Mucosa of rectum (tissue), 2 donors: ENCODE data around the gene FERMT3.

Experiments used
- H3K27ac ChIP-seq, 2 donors: one replicate each; pipeline ENCODE4 v1.7.0; 2013; ENCODE audit warnings: inconsistent platforms in 2 of 2, low read depth in 2 of 2, low read length in 2 of 2
- H3K27me3 ChIP-seq, 2 donors: one replicate each; pipeline ENCODE4 v1.7.0; 2013; ENCODE audit warnings: low read length in 2 of 2; ENCODE audit not compliant: control insufficient read depth in 2 of 2, insufficient read depth in 2 of 2
- H3K36me3 ChIP-seq, 2 donors: one replicate each; pipeline ENCODE4 v1.7.0; 2013; ENCODE audit warnings: low read length in 2 of 2; ENCODE audit not compliant: control insufficient read depth in 2 of 2, insufficient read depth in 2 of 2
- H3K4me1 ChIP-seq, 2 donors: one replicate each; pipeline ENCODE4 v1.7.0; 2013; ENCODE audit warnings: low read length in 2 of 2, mild to moderate bottlenecking in 1 of 2; ENCODE audit not compliant: control insufficient read depth in 2 of 2, insufficient read depth in 2 of 2
- H3K4me3 ChIP-seq, 2 donors: one replicate each; pipeline ENCODE4 v1.7.0; 2013; ENCODE audit warnings: low read length in 2 of 2
- H3K9ac ChIP-seq, 2 donors: one replicate each; pipeline ENCODE4 v1.7.0; 2013; ENCODE audit warnings: low read length in 2 of 2, low read depth in 1 of 2, mild to moderate bottlenecking in 1 of 2
- H3K9me3 ChIP-seq, 2 donors: one replicate each; pipeline ENCODE4 v1.7.0; 2013; ENCODE audit warnings: low read length in 2 of 2; ENCODE audit not compliant: control insufficient read depth in 2 of 2
- donor health status: healthy.
- donor health status: Normal muscosa, but diverticular disease.

FERMT3 gene

DNA sequence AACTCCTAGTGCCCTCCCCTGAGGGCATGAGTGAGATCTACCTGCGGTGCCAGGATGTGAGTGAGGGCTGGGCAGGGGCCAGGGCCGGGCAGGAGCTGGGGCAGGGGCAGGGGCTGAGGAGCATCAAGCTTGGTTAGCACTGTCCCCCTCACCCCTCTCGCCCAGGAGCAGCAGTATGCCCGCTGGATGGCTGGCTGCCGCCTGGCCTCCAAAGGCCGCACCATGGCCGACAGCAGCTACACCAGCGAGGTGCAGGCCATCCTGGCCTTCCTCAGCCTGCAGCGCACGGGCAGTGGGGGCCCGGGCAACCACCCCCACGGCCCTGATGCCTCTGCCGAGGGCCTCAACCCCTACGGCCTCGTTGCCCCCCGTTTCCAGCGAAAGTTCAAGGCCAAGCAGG, 13.8 kb downstream of the FERMT3 start:
- no peaks in the 10 kb centered on the region for H3K9me3 ChIP-seq
- no peak overlapping the region for H3K9ac ChIP-seq
- no peaks in the 10 kb centered on the region for H3K27me3 ChIP-seq
- peaks cover 13 to 15% of the 10 kb centered on the region in 2 donors for H3K36me3 ChIP-seq
- H3K27ac ChIP-seq = no peak overlapping the region
- H3K4me1 ChIP-seq = peaks cover 5 to 6% of the 10 kb centered on the region in 2 donors
- H3K4me3 ChIP-seq = no peak overlapping the region

DNA sequence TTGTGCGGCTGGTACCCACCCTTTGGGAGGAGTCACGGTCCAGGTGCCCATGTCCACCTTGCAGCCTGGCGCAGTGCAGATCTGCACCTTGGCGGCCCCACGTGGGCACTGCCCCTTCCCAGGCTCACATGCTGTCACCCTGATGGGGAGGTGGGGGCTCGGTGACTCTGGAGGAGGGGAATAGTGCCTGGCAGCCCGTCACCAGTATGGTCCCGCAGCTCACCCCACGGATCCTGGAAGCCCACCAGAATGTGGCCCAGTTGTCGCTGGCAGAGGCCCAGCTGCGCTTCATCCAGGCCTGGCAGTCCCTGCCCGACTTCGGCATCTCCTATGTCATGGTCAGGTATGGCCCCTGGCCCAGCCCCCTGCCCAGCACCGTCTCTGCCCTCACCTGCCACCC, 14.3 kb downstream of the FERMT3 start:
- H3K27ac ChIP-seq = no peak overlapping the region
- H3K4me3 ChIP-seq = no peak overlapping the region
- peaks cover 13 to 14% of the 10 kb centered on the region in 2 donors for H3K36me3 ChIP-seq
- H3K9me3 ChIP-seq = no peaks in the 10 kb centered on the region
- H3K27me3 ChIP-seq = no peaks in the 10 kb centered on the region
- peaks cover 9 to 10% of the 10 kb centered on the region in 2 donors for H3K4me1 ChIP-seq
- H3K9ac ChIP-seq = no peak overlapping the region

DNA sequence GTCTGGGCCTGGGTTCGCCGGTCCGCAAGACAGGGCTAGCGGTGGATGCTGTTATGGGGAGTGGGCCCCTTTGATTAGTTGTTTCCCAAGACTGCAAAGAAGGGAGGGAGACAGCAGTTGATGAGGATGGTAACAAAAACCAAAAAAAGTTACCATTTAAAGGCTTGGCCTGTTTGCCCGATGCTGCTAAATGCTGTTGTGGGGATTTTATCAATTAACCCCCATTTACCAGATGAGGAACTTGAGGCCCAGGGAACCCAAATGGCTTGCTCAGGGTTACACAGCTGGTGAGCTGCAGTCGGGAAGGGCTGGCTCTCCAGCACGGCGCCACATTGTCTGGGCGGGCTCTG, 16.1 kb downstream of the FERMT3 start:
- H3K9me3 ChIP-seq = no peaks in the 10 kb centered on the region
- H3K36me3 ChIP-seq = peaks cover 13 to 14% of the 10 kb centered on the region in 2 donors
- peaks cover 18 to 23% of the 10 kb centered on the region in 2 donors for H3K4me1 ChIP-seq
- no peak overlapping the region for H3K9ac ChIP-seq
- H3K27ac ChIP-seq = peak overlapping the region in 1 of 2 donors; percentile 51
- no peaks in the 10 kb centered on the region for H3K27me3 ChIP-seq
- H3K4me3 ChIP-seq = no peak overlapping the region

DNA sequence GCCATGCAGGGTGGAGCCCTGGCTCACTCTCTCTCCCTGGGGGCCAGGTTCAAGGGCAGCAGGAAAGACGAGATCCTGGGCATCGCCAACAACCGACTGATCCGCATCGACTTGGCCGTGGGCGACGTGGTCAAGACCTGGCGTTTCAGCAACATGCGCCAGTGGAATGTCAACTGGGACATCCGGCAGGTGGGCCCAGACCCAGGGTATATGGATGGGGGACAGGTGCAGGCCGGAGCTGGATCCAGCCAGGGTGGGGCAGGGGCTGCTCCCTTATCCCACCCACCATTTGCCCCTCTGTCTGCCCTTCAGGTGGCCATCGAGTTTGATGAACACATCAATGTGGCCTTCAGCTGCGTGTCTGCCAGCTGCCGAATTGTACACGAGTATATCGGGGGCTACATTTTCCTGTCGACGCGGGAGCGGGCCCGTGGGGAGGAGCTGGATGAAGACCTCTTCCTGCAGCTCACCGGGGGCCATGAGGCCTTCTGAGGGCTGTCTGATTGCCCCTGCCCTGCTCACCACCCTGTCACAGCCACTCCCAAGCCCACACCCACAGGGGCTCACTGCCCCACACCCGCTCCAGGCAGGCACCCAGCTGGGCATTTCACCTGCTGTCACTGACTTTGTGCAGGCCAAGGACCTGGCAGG, 16.6 kb downstream of the FERMT3 start:
- H3K9me3 ChIP-seq = no peaks in the 10 kb centered on the region
- peaks cover 13 to 14% of the 10 kb centered on the region in 2 donors for H3K36me3 ChIP-seq
- H3K27me3 ChIP-seq = no peaks in the 10 kb centered on the region
- peaks cover 19 to 25% of the 10 kb centered on the region in 2 donors for H3K4me1 ChIP-seq
- no peak overlapping the region for H3K4me3 ChIP-seq
- H3K9ac ChIP-seq = no peak overlapping the region
- H3K27ac ChIP-seq = peak overlapping the region in 1 of 2 donors; percentile 51

DNA sequence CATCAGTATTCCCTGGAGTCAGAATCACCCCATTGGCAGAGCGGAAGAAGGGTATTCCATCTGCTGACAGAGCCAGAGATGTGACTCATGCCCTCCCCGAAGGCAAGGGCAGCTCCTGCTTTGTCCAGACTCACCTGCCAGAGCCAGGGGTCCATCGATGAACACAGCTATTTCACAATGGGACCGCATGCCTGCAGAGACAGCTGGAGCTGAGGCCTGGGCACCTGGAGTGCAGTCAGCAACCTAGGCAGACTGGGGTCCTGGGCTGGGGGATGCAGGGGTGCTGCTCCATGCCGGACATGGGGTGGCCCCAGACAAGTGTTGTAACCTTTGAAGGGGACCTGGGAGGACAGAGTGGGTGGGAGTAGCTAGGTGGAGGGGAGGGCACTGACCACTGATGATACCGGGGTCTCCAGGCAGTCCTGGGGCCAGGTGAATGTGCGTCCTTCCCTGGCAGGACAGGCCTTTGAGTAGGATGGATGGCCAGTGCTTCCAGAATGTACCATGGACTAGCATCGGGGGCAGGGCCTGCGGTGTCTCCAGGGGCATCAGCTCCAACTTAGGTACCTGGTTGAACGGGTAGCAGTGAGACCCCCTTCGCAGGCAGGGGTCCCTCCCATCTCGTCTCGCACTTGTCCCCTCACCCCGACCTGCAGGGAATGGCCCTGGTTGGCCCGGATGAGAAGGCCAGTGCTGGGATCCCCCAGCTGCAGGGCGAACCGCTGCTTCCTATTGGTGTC, 17.8 kb downstream of the FERMT3 start:
- peaks cover 23 to 27% of the 10 kb centered on the region in 2 donors for H3K4me1 ChIP-seq
- no peak overlapping the region for H3K27ac ChIP-seq
- H3K9ac ChIP-seq = no peak overlapping the region
- H3K4me3 ChIP-seq = no peak overlapping the region
- H3K9me3 ChIP-seq = no peaks in the 10 kb centered on the region
- H3K36me3 ChIP-seq = peaks cover 12 to 13% of the 10 kb centered on the region in 2 donors
- no peaks in the 10 kb centered on the region for H3K27me3 ChIP-seq

DNA sequence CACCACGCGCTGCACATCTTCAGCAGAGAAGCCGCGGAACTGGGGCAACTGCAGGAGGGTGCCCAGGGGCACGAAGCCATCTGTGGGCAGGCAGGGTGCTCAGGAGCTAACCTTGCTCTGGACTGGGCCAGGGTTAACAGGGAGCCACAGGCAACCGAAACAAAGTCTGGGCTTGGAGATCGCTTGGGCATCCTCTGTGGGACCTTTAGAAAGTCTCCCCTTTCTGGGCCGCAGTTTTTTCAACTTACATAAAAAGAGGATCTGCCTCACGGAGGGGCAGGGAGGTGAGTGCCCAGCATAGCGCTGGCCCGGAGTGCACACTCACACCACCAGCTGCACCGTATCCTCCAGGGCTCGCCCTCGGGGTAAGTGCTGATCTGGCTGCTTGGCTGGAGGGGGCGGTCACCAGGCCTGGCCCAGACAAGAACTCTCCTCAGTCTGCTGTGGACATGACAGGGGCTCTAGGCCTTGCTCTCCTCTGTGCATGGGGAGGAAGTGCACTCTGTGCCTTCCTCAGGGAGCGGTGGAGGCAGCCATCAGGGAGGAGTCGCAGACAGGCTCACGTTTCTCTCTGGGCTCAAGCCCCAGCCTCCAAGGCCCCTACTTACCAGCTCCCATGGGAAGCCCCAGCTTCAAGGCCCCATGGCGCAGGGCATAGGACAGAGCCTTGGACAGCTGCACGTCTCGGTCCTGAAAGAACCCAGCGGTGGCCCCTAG, 18.5 kb downstream of the FERMT3 start:
- H3K9me3 ChIP-seq = no peaks in the 10 kb centered on the region
- H3K36me3 ChIP-seq = peaks cover 9 to 10% of the 10 kb centered on the region in 2 donors
- H3K4me3 ChIP-seq = peak overlapping the region; percentile 92 to 94
- H3K27ac ChIP-seq = peak overlapping the region; percentile 93 to 96
- peaks cover 31 to 34% of the 10 kb centered on the region in 2 donors for H3K4me1 ChIP-seq
- no peaks in the 10 kb centered on the region for H3K27me3 ChIP-seq
- peak overlapping the region; percentile 95 to 98 for H3K9ac ChIP-seq

DNA sequence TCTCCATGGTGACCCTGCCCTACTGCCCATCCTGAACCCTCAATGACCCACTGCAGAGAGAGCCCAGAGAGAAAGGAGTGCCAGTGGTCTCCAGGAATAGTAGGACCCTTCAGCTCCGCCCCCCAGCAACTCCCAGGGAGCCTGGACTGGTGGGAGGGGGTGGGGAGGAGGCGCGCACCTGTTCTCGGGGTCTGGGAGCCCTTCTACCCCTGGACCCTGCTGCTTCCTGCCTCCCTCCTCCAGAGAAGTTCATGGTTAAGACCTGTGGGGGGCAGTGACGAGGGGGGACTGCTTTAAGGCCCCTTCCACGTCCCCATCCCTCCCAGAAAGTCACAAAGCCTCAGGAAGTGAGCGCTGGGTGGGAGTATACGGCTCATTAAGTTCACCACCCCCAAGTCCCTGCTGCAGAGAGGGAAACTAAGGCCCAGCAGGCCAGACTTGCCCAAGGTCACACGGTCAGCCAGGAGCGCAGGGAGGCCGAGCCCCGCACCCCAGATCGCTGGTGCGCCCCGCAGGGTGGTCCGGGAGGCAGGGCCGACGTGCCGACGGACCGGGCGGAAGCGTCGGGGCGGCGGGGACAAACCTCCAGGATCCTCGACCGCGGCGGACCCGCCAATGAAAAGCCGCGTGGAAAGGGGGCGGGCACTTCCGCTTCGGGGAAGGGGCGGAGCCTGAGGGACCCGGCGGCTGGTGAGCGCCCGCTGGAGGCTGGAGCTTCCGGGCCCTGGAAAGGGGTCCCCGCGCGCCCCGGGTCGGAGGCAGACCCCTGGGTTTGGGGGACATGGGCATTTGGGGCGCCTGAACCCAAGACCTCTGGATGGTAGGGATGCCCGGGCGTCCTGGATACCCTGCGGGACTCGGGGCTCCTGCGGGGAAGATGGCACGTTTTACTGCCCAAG, 19.3 kb downstream of the FERMT3 start, which contains the start of the genes NUDT22 and TRPT1:
Gene NUDT22 (plus strand): TSS at position 667 of the 899 bp plus-strand sequence. CDS start 379 bp downstream, outside the sequence.
Gene TRPT1 (minus strand): TSS at position 579 of the 899 bp plus-strand sequence. CDS start 326 bp downstream, at position 253.
- H3K9me3 ChIP-seq = no peaks in the 10 kb centered on the region

DNA sequence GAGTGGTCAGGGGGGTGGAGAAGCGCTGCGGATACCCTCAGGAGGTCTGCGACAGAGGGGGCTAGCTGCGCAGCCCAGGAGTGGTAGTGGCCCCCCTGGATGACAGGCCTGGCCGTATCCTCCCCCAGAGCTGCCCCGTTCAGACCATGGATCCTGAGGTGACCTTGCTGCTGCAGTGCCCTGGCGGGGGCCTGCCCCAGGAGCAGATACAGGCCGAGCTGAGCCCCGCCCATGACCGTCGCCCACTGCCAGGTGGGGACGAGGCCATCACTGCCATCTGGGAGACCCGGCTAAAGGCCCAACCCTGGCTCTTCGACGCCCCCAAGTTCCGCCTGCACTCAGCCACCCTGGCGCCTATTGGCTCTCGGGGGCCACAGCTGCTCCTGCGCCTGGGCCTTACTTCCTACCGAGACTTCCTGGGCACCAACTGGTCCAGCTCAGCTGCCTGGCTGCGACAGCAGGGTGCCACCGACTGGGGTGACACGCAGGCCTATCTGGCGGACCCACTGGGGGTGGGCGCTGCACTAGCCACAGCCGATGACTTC, 20.1 kb downstream of the FERMT3 start:
- Histone ChIP-seq H3K9ac (peak overlapping the region; percentile 96 to 98), H3K27me3 (no peaks in the 10 kb centered on the region), H3K9me3 (no peaks in the 10 kb centered on the region), H3K4me1 (peaks cover 39 to 40% of the 10 kb centered on the region in 2 donors), H3K4me3 (peak overlapping the region; percentile 92 to 94), H3K27ac (peak overlapping the region; percentile 93 to 96), H3K36me3 (peaks cover 0 to 3% of the 10 kb centered on the region in 2 donors)

More for the DNA sequence above, 19.3 kb downstream of the FERMT3 start, which contains the start of the genes NUDT22 and TRPT1:
- Histone ChIP-seq H3K27me3 (no peaks in the 10 kb centered on the region), H3K27ac (peak within 1 kb of the TSS; percentile 93 to 96), H3K9ac (peak within 1 kb of the TSS; percentile 96 to 98), H3K36me3 (peaks cover 3% of the 10 kb centered on the region in 2 donors), H3K4me1 (peaks cover 34 to 35% of the 10 kb centered on the region in 2 donors), H3K4me3 (peak within 1 kb of the TSS; percentile 92 to 94)

DNA sequence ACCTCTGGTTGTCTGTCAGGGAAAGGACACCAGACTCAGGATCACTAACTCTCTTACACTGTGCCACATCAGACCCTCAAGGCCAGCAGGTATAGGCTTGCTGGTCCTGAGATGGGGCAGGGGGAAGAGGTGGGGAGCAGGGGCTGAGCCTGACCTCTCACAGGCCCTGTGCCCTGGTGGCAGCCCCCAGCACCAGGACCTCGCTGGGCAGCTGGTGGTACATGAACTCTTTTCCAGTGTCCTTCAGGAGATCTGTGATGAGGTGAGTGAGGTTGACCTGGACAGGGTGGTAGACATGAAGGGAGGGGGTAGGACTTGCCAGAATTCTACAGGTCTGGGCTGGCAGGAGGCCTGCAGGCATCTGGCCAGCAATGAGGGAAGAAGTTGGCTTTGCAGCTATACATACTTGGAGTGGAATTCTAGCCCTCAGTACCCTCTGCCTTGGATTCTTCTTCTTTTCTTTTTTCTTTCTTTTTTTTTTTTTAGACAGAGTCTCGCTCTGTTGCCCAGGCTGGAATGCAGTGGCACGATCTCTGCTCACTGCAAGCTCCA, 21.0 kb downstream of the FERMT3 start:
- H3K9me3 ChIP-seq = no peaks in the 10 kb centered on the region
- H3K36me3 ChIP-seq = peaks cover 0 to 3% of the 10 kb centered on the region in 2 donors
- no peaks in the 10 kb centered on the region for H3K27me3 ChIP-seq
- peak overlapping the region; percentile 96 to 98 for H3K9ac ChIP-seq
- peak overlapping the region; percentile 93 to 96 for H3K27ac ChIP-seq
- H3K4me1 ChIP-seq = peaks cover 42% of the 10 kb centered on the region in 2 donors
- peak overlapping the region; percentile 92 to 94 for H3K4me3 ChIP-seq
